GM23338 (cell line): ENCODE results near the gene RCE1.

Experiments
- CTCF ChIP-seq, 2 experiments: fragments of 200-600 bp in 1 of 2; sonication (generic) in 1 of 2; conservative IDR thresholded peaks; 2 replicates each; pipeline versions ENCODE4 v1.5.1 to v1.6.1; 2016 to 2017; ENCODE audit warnings: antibody characterized with exemption in 2 of 2, low read depth in 2 of 2, mild to moderate bottlenecking in 2 of 2, moderate library complexity in 1 of 2
- EZH2 ChIP-seq: fragments of 200-600 bp; sonication (generic); IDR thresholded peaks from one replicate; pipeline ENCODE4 v1.8.0; 2017; ENCODE audit warnings: antibody characterized with exemption, mild to moderate bottlenecking, low read depth; ENCODE audit not compliant: unreplicated experiment
- NANOG ChIP-seq: IDR thresholded peaks from 2 replicates; pipeline ENCODE4 v1.6.1; 2016; ENCODE audit warnings: antibody characterized with exemption, borderline replicate concordance
- POLR2AphosphoS5 ChIP-seq: IDR thresholded peaks from 2 replicates; pipeline ENCODE4 v1.6.1; 2016; ENCODE audit warnings: antibody characterized with exemption, low read depth
- REST ChIP-seq: IDR thresholded peaks from one replicate; pipeline ENCODE4 v1.6.1; 2018; ENCODE audit warnings: antibody characterized with exemption; ENCODE audit not compliant: unreplicated experiment

GRCh38 chr11:66835768-66836405, 7.4 kb upstream of the RCE1 start:
- no peak for TF ChIP-seq CTCF (conservative IDR thresholded peaks at IDR 0.05; ENCODE audit: low read depth in 2 of 2)
- no peak for TF ChIP-seq POLR2AphosphoS5
- TF ChIP-seq NANOG, result no peak
- TF ChIP-seq EZH2, result no peak
- no peak for TF ChIP-seq REST
